ENCODE measurements around the gene TPCN2. TPM values are rescaled to one million over a fixed set of nuclear protein-coding genes. Genes with fewer than 3 reads are reported as not detected.

Gene TPCN2
- total and polyA plus RNA-seq, 2 of the 4 experiments (the other 2 are of a cell fraction), result 3.4 to 8.0 TPM

DNA sequence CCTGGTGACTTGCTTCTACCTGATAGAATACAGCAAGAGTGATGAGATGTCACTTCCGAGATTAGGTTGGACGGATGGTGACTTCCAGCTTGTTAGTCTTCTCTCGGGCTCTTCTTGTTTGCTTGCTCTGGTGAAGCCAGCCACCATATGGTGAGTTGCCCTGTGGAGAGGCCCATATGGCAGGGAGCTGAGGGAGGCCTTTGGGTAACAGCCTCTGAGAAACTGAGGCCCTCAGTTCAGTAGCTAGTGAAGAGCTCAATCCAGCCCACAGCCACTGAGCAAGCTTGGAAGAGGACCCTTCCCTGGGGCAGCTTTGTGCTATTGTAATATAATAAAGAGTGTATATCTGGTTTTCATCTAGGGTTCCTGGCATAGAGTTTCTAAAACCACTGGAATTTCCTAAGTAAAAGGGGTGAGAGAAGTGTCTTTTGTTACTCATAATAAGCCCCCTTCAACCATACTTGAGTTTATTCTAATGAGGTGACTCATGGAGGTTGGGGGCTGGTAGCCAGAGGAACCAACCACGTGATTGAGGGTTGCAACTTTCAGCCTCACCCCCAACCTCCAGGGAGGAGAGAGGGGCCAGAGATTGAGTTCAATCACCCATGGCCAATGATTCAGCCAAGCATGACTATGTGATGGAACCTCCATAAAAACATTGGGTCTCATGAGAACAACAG, 8.0 kb upstream of the TPCN2 start:
- Histone ChIP-seq H2AK5ac (ENCODE audit: low read depth, low read length) (peak overlapping the region; percentile 95), H3K18ac (ENCODE audit: low read depth, low read length) (peak overlapping the region; percentile 26), H3K23ac (ENCODE audit: low read depth, low read length) (peak overlapping the region; percentile 63; the same call in 1 of the 2 replicates), H3K27ac (ENCODE audit: insufficient read depth, low read length) (peak overlapping the region; percentile 83), H3K9me3 (ENCODE audit: control insufficient read depth, insufficient read depth, low read length) (no peaks in the 10 kb centered on the region), H3K4me3 (ENCODE audit: insufficient read depth, low read depth, low read length) (no peak overlapping the region), H4K91ac (ENCODE audit: insufficient read depth, low read depth, low read length) (peak overlapping the region; percentile 84), H3K56ac (ENCODE audit: extremely low read depth, insufficient read depth, low read length) (0 out of 2 replicates have a peak overlapping the region, but pooled peaks have one; percentile 1), H2AFZ (replicated peaks; ENCODE audit: low read length, poor library complexity) (peak overlapping the region; percentile 71), H2BK120ac (ENCODE audit: low read depth, low read length) (peak overlapping the region; percentile 87), H4K8ac (ENCODE audit: low read depth in 2 of 2, low read length in 2 of 2) (peak overlapping the region; percentile 32 to 68; a peak in 3 of 4 replicates), H2BK20ac (ENCODE audit: low read depth, low read length) (peak overlapping the region; percentile 79), H3K27me3 (ENCODE audit: control insufficient read depth, insufficient read depth, low read length) (no peaks in the 10 kb centered on the region), H2BK15ac (ENCODE audit: low read depth, low read length) (peak overlapping the region; percentile 83; the same call in 2 of the 3 replicates), H4K20me1 (ENCODE audit: insufficient read depth, low read length) (no peaks in the 10 kb centered on the region), H2BK5ac (ENCODE audit: low read depth, low read length, poor library complexity, severe bottlenecking) (peak overlapping the region; percentile 24), H3K36me3 (ENCODE audit: control insufficient read depth, insufficient read depth, low read length) (no peaks in the 10 kb centered on the region), H3K4me1 (ENCODE audit: control insufficient read depth, insufficient read depth, low read length) (peaks cover 23% of the 10 kb centered on the region), H3K9me1 (ENCODE audit: insufficient read depth, low read length) (peaks cover 17% of the 10 kb centered on the region), H3K9ac (ENCODE audit: low read depth, low read length) (no peak overlapping the region), H4K5ac (ENCODE audit: low read depth, low read length) (peak overlapping the region; percentile 73), H3K4me2 (ENCODE audit: low read depth, low read length) (peak overlapping the region; percentile 25; the same call in 1 of the 2 replicates), H3K4ac (ENCODE audit: low read depth, low read length) (peak overlapping the region; percentile 89), H3K79me1 (ENCODE audit: low read depth in 1 of 2, low read length in 2 of 2) (no peaks in the 10 kb centered on the region), H3K14ac (replicated peaks; ENCODE audit: low read depth, low read length) (peak overlapping the region; percentile 93), H2AK9ac (replicated peaks; ENCODE audit: low read depth, low read length, poor library complexity) (peak overlapping the region; percentile 92)
- no CpG with 5 or more reads among the region's 4 CpGs for WGBS, 2 experiments (ENCODE audit: extremely low coverage in 2 of 2, insufficient read length in 1 of 2)
- CTCF ChIA-PET, result interaction anchor here (0.5 to 1.2 kb wide), 2 partner anchors 27 to 56 kb away, joined by 3 to 4 read pairs; partner anchors contain the start of gene MRGPRF
- dilution Hi-C loops (cut with HindIII; ENCODE audit: low sequenced_read_pairs, unreplicated experiment), result no loop called here
- no TSS peak for BruUV-seq (replicated peaks)
- DNase-seq, result peak; percentile 86
- intact Hi-C loops (cut with micrococcal nuclease), result no loop called here
- POLR2A ChIA-PET (ENCODE audit: unreplicated experiment), result no interaction called here
- TF ChIP-seq RCOR1 (IDR thresholded peaks at IDR 0.05; ENCODE audit: insufficient replicate concordance, low read length) (no peak), CEBPB (IDR thresholded peaks at IDR 0.05; ENCODE audit: low read depth, low read length) (peak; percentile 40; the same call in 1 of the 2 replicates), FOS (IDR thresholded peaks at IDR 0.05; ENCODE audit: low read depth, low read length) (peak; percentile 56), MAZ (IDR thresholded peaks at IDR 0.05; ENCODE audit: borderline replicate concordance, low read depth, low read length) (peak; percentile 68), BHLHE40 (IDR thresholded peaks at IDR 0.05; ENCODE audit: low read depth, low read length) (peak; percentile 10; the same call in 1 of the 2 replicates)
- TF ChIP-seq, protein P1, sequence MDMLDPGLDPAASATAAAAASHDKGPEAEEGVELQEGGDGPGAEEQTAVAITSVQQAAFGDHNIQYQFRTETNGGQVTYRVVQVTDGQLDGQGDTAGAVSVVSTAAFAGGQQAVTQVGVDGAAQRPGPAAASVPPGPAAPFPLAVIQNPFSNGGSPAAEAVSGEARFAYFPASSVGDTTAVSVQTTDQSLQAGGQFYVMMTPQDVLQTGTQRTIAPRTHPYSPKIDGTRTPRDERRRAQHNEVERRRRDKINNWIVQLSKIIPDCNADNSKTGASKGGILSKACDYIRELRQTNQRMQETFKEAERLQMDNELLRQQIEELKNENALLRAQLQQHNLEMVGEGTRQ (IDR thresholded peaks at IDR 0.05; ENCODE audit: low read depth, low read length), result peak; percentile 84
- peak; percentile 48 for ATAC-seq (ENCODE audit: low read depth)
- in situ Hi-C loops (cut with MboI; ENCODE audit: low sequenced_read_pairs), result no loop called here

All from IMR-90 (cell line).